ENCODE results near the gene LZTR1. TPM values are rescaled to one million over a fixed set of nuclear protein-coding genes. Genes with fewer than 3 reads are reported as not detected.

LZTR1 gene
- total RNA-seq, 3 donors from 2014 or later: 37.6 to 59.0 (median 46.2) TPM

- no peak for DNase-seq (ENCODE audit: low spot score in 2 of 2)
- Histone ChIP-seq H3K27me3 (no peaks in the 10 kb centered on the region), H3K4me1 (peaks cover 0 to 5% of the 10 kb centered on the region in 2 donors), H3K27ac (no peak overlapping the region), H3K4me3 (no peak overlapping the region), H3K9me3 (no peaks in the 10 kb centered on the region), H3K36me3 (no peaks in the 10 kb centered on the region)
- no peak for TF ChIP-seq POLR2AphosphoS5 (IDR thresholded peaks at IDR 0.05)
- no peak for TF ChIP-seq POLR2A (IDR thresholded peaks at IDR 0.05)
- no peak for TF ChIP-seq CTCF (IDR thresholded peaks at IDR 0.05)
- intact Hi-C loops (cut with DNase I; ENCODE audit: low total_unique reads): no loop called here
These were observed 18.7 kb upstream of the LZTR1 start for GRCh38 chr22:20963201-20964052.

GRCh38 chr22:20964090-20964798 is 17.9 kb upstream of the LZTR1 start:
- DNase-seq (ENCODE audit: low spot score in 2 of 2): no peak
- no peak overlapping the region for H3K27ac ChIP-seq
- H3K36me3 ChIP-seq: no peaks in the 10 kb centered on the region
- peaks cover 0 to 12% of the 10 kb centered on the region in 2 donors for H3K4me1 ChIP-seq
- no peak for TF ChIP-seq POLR2A (IDR thresholded peaks at IDR 0.05)
- TF ChIP-seq POLR2AphosphoS5 (IDR thresholded peaks at IDR 0.05): no peak
- no peak for TF ChIP-seq CTCF (IDR thresholded peaks at IDR 0.05)
- no peaks in the 10 kb centered on the region for H3K9me3 ChIP-seq
- peak overlapping the region in 2 of 3 donors; percentile 50 to 68 for H3K4me3 ChIP-seq
- H3K27me3 ChIP-seq: no peaks in the 10 kb centered on the region
- intact Hi-C loops (cut with DNase I; ENCODE audit: low total_unique reads): no loop called here

- H3K27me3 ChIP-seq: no peaks in the 10 kb centered on the region
- no peak overlapping the region for H3K27ac ChIP-seq
- H3K9me3 ChIP-seq: no peaks in the 10 kb centered on the region
- DNase-seq (ENCODE audit: low spot score in 2 of 2): no peak
- H3K4me3 ChIP-seq: peak overlapping the region in 2 of 3 donors; percentile 50 to 68
- intact Hi-C loops (cut with DNase I; ENCODE audit: low total_unique reads): loop anchor here (5.0 kb wide), 1 partner anchor 902 kb away; no protein-coding TSS in a partner anchor
- no peaks in the 10 kb centered on the region for H3K36me3 ChIP-seq
- H3K4me1 ChIP-seq: peaks cover 0 to 12% of the 10 kb centered on the region in 2 donors
- TF ChIP-seq CTCF (IDR thresholded peaks at IDR 0.05) (no peak), POLR2AphosphoS5 (IDR thresholded peaks at IDR 0.05) (no peak), POLR2A (IDR thresholded peaks at IDR 0.05) (no peak)
These were observed 17.3 kb upstream of the LZTR1 start for GRCh38 chr22:20964799-20965103.

- H3K4me1 ChIP-seq: peaks cover 0 to 12% of the 10 kb centered on the region in 2 donors
- no peak for DNase-seq (ENCODE audit: low spot score in 2 of 2)
- no peaks in the 10 kb centered on the region for H3K27me3 ChIP-seq
- peak overlapping the region; percentile 24 to 68 (median 50) for H3K4me3 ChIP-seq
- H3K36me3 ChIP-seq: no peaks in the 10 kb centered on the region
- intact Hi-C loops (cut with DNase I; ENCODE audit: low total_unique reads): loop anchor here (5.0 kb wide), 1 partner anchor 903 kb away; no protein-coding TSS in a partner anchor
- no peak for TF ChIP-seq POLR2A (IDR thresholded peaks at IDR 0.05)
- no peak for TF ChIP-seq POLR2AphosphoS5 (IDR thresholded peaks at IDR 0.05)
- no peak for TF ChIP-seq CTCF (IDR thresholded peaks at IDR 0.05)
- H3K27ac ChIP-seq: no peak overlapping the region
- no peaks in the 10 kb centered on the region for H3K9me3 ChIP-seq
These were observed 16.8 kb upstream of the LZTR1 start for GRCh38 chr22:20965104-20965887.
